Mucosa of descending colon (tissue), 3 donors: ENCODE results near the gene AKT1S1. TPM values are rescaled to one million over a fixed set of nuclear protein-coding genes. Genes with fewer than 3 reads are reported as not detected.

Experiments used
- ATAC-seq: fragments of 200-7000 bp; cut with Tn5 transposase; one replicate; pipeline ENCODE4 v1.9.1; 2020; ENCODE audit warnings: mild to moderate bottlenecking, moderate library complexity
- DNase-seq, 3 donors: peaks; one replicate each; pipeline ENCODE4 v3.0.0-alpha.2; 2020
- H3K36me3 ChIP-seq: fragments of 200-600 bp; one replicate; pipeline ENCODE4 v1.8.0; 2021; ENCODE audit warnings: low read depth, mild to moderate bottlenecking
- H3K4me1 ChIP-seq: fragments of 200-600 bp; one replicate; pipeline ENCODE4 v1.8.0; 2021; ENCODE audit warnings: low read depth, mild to moderate bottlenecking
- H3K4me3 ChIP-seq: fragments of 200-600 bp; one replicate; pipeline ENCODE4 v1.8.0; 2021; ENCODE audit warnings: mild to moderate bottlenecking
- H3K9me3 ChIP-seq: fragments of 200-600 bp; one replicate; pipeline ENCODE4 v1.8.0; 2021; ENCODE audit warnings: mild to moderate bottlenecking
- intact Hi-C, 2 donors: fragments of 100-400 bp; cut with DNase I in 1 of 2; cut with micrococcal nuclease in 1 of 2; formaldehyde crosslinking; loops; one replicate each; pipeline versions ENCODE4 v1.11.0 to v1.11.1; 2022; cut with DNase I, micrococcal nuclease
- total RNA-seq, 3 donors: library from RNA; stranded (reverse); fragmentation: NEBNext Ultra II Directional in 2 of 3; extraction: Animal tissue kit (Norgen Biotek cat#: 25700) in 2 of 3; gene quantifications; one replicate each; pipeline versions ENCODE4 v1.2.1 to v1.2.4, GENCODE V29; 2021 to 2023
- TF ChIP-seq, protein P1 (sequence below): fragments of 200-600 bp; IDR thresholded peaks from one replicate; pipeline ENCODE4 v1.8.0; 2022; ENCODE audit warnings: antibody characterized with exemption, mild to moderate bottlenecking
- donor health status: DM: no; HTN: no; CAD: no; lungs with moderate emphysema.
- donor health status: DM: no; HTN: no; CAD: no.
- donor health status: DM: no; HTN: yes; CAD: no.

The AKT1S1 gene
- total RNA-seq, 3 donors from 2014 or later: 38.8 to 44.0 (median 42.3) TPM

DNA sequence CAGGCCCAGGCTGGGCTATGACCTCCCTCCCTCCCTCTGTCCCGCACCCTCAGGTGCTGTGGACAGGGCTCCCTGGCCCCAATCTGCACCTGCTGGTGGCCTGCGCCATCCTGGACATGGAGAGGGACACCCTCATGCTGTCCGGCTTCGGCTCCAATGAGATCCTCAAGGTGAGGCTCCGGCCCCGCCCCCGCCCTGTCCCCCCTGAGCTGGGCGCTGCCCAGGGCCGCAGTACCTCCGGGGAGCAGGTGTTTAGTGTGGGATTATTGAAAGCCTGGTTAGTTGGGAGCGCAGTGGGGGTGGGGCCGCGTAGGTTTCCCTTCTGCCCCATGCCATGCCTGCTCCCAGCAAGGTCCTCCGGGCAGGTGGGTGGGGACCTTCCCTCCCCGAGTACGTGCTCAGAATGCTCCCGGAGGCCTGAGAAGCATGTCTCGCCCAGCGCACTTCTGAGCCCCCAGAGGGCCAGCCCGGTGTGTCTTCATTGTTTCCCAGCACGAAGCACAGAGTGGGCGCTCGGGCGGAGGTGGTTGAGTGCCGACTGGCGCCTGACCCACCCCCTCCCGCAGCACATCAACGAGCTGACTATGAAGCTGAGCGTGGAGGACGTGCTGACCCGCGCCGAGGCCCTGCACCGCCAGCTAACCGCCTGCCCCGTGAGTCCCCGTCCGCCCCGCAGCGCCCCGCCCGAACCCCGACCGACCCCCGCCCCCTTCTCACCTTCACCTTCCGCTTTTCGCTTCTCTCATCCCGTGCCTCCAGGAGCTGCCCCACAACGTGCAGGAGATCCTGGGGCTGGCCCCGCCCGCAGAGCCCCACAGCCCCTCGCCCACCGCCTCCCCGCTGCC is 10.7 kb upstream of the AKT1S1 start:
- no peak for ATAC-seq
- peaks cover 8% of the 10 kb centered on the region for H3K4me1 ChIP-seq
- no peak overlapping the region for H3K4me3 ChIP-seq
- DNase-seq: no peak
- H3K36me3 ChIP-seq: peaks cover 3% of the 10 kb centered on the region
- intact Hi-C loops: no loop called here
- TF ChIP-seq, protein P1, sequence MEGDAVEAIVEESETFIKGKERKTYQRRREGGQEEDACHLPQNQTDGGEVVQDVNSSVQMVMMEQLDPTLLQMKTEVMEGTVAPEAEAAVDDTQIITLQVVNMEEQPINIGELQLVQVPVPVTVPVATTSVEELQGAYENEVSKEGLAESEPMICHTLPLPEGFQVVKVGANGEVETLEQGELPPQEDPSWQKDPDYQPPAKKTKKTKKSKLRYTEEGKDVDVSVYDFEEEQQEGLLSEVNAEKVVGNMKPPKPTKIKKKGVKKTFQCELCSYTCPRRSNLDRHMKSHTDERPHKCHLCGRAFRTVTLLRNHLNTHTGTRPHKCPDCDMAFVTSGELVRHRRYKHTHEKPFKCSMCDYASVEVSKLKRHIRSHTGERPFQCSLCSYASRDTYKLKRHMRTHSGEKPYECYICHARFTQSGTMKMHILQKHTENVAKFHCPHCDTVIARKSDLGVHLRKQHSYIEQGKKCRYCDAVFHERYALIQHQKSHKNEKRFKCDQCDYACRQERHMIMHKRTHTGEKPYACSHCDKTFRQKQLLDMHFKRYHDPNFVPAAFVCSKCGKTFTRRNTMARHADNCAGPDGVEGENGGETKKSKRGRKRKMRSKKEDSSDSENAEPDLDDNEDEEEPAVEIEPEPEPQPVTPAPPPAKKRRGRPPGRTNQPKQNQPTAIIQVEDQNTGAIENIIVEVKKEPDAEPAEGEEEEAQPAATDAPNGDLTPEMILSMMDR: no peak
- no peaks in the 10 kb centered on the region for H3K9me3 ChIP-seq

DNA sequence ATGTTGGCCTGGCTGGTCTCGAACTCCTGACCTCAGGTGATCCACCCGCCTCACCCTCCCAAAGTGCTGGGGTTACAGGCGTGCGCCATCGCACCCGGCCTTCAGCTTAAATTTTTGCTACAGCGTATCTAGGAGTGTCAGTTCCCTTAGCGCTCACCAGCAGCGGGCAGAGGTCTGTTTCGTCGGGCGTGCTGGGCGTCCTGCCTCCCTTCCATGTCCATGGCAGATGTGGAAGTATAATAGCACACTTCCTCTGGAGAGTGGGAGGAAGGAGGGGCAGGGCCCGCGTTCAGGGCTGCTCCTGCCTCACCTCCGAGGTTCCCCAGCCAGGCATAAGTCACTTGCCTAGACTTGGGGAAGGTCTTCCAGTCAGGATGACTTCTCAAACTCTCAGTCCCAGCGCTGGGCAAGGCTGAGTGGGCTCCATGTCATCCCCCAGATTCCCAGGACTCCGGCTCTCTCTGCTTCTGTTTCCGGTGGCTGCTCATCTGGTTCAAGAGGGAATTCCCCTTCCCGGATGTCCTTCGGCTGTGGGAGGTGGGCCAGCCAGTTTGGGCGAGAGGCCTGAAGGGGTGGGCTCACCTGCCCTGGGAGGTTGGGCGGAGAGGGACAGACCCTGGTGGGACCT is 10.0 kb upstream of the AKT1S1 start:
- intact Hi-C loops: no loop called here
- no peak for DNase-seq
- H3K9me3 ChIP-seq: no peaks in the 10 kb centered on the region
- peaks cover 8% of the 10 kb centered on the region for H3K4me1 ChIP-seq
- H3K4me3 ChIP-seq: no peak overlapping the region
- H3K36me3 ChIP-seq: peaks cover 5% of the 10 kb centered on the region
- TF ChIP-seq, protein P1: no peak
- no peak for ATAC-seq

DNA sequence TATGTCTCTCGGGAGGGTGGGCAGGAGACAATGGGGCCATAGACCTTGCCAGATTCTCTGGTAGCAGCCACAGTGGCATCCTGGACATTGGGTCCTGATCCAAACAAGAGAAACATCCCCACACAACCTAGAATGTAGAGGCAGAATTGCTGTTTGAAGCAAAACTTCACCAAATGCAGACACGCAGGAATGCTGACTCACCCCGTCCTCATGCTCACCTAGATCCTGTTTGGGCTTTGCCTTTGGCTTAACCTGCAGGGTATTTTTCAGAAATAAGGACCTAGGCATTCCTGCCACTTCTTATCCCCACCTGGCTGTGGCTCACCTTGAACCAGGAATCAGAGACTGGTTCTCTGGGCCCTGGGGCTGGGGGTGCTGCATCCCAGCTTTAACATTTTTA is 7.6 kb upstream of the AKT1S1 start:
- Histone ChIP-seq H3K4me3 (no peak overlapping the region), H3K4me1 (peaks cover 1% of the 10 kb centered on the region), H3K9me3 (no peaks in the 10 kb centered on the region), H3K36me3 (peaks cover 5% of the 10 kb centered on the region)
- no peak for ATAC-seq
- TF ChIP-seq, protein P1: no peak
- intact Hi-C loops: no loop called here
- DNase-seq: no peak

DNA sequence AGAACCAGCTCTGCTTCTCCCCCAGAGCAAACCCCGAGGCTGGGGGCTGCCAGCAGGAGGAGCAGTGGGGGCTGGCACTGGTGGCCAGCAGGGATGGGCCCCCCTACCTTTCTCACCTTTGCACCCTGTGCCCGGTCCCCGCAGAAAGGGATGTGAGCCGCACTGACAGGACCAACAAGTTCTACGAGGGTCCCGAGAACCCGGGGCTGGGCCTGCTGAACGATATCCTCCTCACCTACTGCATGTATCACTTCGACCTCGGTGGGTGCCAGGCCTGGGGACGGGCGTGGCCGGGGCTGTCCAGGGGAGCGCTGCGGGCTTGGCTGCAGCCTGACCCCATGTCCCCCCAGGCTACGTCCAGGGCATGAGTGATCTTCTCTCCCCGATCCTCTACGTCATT is 7.0 kb upstream of the AKT1S1 start:
- DNase-seq: no peak

DNA sequence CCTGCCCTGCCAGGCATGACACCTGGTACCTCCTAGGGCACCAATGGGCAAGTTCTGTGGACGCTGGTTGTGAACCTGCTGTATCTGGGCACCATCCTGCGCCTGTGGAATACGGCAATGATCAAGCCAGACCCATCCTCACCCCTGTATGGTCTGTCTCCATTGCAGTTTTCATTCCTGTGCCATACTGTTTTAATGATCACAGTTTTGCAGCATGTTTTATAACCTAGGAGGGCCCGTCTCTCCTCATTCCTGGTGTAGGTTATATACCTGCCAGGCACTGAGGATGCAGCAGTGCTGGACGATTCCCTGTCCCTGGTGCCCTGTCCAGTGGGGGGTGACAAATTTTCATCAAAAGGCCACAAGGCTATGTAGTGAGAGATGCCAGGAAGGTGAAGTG is 5.9 kb upstream of the AKT1S1 start:
- DNase-seq (no peak), ATAC-seq (no peak)
- Histone ChIP-seq H3K9me3 (no peaks in the 10 kb centered on the region), H3K36me3 (peaks cover 5% of the 10 kb centered on the region), H3K4me1 (peaks cover 8% of the 10 kb centered on the region), H3K4me3 (no peak overlapping the region)
- TF ChIP-seq, protein P1: no peak
- intact Hi-C loops: no loop called here

More for the DNA sequence above, 7.0 kb upstream of the AKT1S1 start:
- ATAC-seq: no peak
- TF ChIP-seq, protein P1: no peak
- Histone ChIP-seq H3K9me3 (no peaks in the 10 kb centered on the region), H3K4me3 (no peak overlapping the region), H3K4me1 (no peaks in the 10 kb centered on the region), H3K36me3 (peaks cover 5% of the 10 kb centered on the region)
- intact Hi-C loops: no loop called here
